Omental fat pad (tissue), 4 donors: Measurements from ENCODE around the gene SLCO4C1. TPM values are rescaled to one million over a fixed set of nuclear protein-coding genes. Genes with fewer than 3 reads are reported as not detected.
"Not testable (repeated sequence)": the region's sequence is repeated elsewhere in the genome, so short reads cannot be mapped to it uniquely, and the experiment has no call there.

Source experiments
- ATAC-seq: fragments of 150-250 bp; one replicate; pipeline ENCODE4 v1.9.1; 2016; ENCODE audit warnings: mild to moderate bottlenecking, moderate library complexity; ENCODE audit not compliant: low FRiP score
- DNase-seq: peaks from one replicate; pipeline ENCODE4 v3.0.0-alpha.2; 2019; ENCODE audit warnings: low spot score
- CTCF ChIP-seq, 3 donors: fragments of 450-650 bp; IDR thresholded peaks; one replicate each; pipeline ENCODE4 v1.5.1; 2016 to 2017; ENCODE audit warnings: antibody characterized with exemption in 3 of 3, mild to moderate bottlenecking in 3 of 3, moderate library complexity in 2 of 3
- total RNA-seq, 4 donors: library from RNA; depleted of rRNA; stranded (reverse); fragments of >200 nt; gene quantifications; one replicate each; pipeline ENCODE4 v1.1.0, GENCODE V29; 2016

SLCO4C1 gene, protein sequence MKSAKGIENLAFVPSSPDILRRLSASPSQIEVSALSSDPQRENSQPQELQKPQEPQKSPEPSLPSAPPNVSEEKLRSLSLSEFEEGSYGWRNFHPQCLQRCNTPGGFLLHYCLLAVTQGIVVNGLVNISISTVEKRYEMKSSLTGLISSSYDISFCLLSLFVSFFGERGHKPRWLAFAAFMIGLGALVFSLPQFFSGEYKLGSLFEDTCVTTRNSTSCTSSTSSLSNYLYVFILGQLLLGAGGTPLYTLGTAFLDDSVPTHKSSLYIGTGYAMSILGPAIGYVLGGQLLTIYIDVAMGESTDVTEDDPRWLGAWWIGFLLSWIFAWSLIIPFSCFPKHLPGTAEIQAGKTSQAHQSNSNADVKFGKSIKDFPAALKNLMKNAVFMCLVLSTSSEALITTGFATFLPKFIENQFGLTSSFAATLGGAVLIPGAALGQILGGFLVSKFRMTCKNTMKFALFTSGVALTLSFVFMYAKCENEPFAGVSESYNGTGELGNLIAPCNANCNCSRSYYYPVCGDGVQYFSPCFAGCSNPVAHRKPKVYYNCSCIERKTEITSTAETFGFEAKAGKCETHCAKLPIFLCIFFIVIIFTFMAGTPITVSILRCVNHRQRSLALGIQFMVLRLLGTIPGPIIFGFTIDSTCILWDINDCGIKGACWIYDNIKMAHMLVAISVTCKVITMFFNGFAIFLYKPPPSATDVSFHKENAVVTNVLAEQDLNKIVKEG
- total RNA-seq = 1 to 10 TPM in 1 of 4 donors, under 1 TPM in 1, not detected in 2; 0.12 to 1.1 TPM

- no peak for TF ChIP-seq CTCF (IDR thresholded peaks at IDR 0.05)
- DNase-seq (no peak), ATAC-seq (peak; percentile 41)
Observed at GRCh38 chr5:102296178-102296817, at the start of gene SLCO4C1. SLCO4C1 (minus strand) TSS chr5:102296284; CDS start chr5:102296262, 22 bp downstream.

- DNase-seq = no peak
- TF ChIP-seq CTCF (IDR thresholded peaks at IDR 0.05) = no peak
- ATAC-seq = no peak
Observed at GRCh38 chr5:102341681-102342288, 45.7 kb upstream of the SLCO4C1 start.

GRCh38 chr5:102324714-102325113 is 28.6 kb upstream of the SLCO4C1 start:
- ATAC-seq = no peak
- TF ChIP-seq CTCF (IDR thresholded peaks at IDR 0.05) = no peak
- DNase-seq = no peak

- ATAC-seq, DNase-seq: not testable (repeated sequence)
Observed at GRCh38 chr5:102318801-102319200, 22.7 kb upstream of the SLCO4C1 start.

- no peak for DNase-seq
- ATAC-seq = no peak
- no peak for TF ChIP-seq CTCF (IDR thresholded peaks at IDR 0.05)
Observed at GRCh38 chr5:102314328-102314727, 18.2 kb upstream of the SLCO4C1 start.

GRCh38 chr5:102313912-102314311 is 17.8 kb upstream of the SLCO4C1 start:
- ATAC-seq = no peak

More at GRCh38 chr5:102313912-102314311, 17.8 kb upstream of the SLCO4C1 start:
- TF ChIP-seq CTCF (IDR thresholded peaks at IDR 0.05) = no peak
- no peak for DNase-seq
